Right lobe of liver (tissue), 4 donors: ENCODE results near the gene ADGRV1.

Experiments
- CTCF ChIP-seq, 4 donors: fragments of 200-600 bp in 3 of 4; fragments of 450-650 bp in 1 of 4; IDR thresholded peaks; one replicate each; pipeline versions ENCODE4 v1.5.1 to v1.8.0; 2016 to 2022; ENCODE audit warnings: antibody characterized with exemption in 4 of 4, mild to moderate bottlenecking in 2 of 4
- POLR2A ChIP-seq: fragments of 450-650 bp; IDR thresholded peaks from one replicate; pipeline ENCODE4 v1.6.1; 2017; ENCODE audit warnings: antibody characterized with exemption, mild to moderate bottlenecking
- donor health status: DM: no; HTN: no; CAD: no.
- donor health status: DM: no; HTN: no; CAD: no.
- donor health status: DM: no; HTN: yes; CAD: no.

- TF ChIP-seq CTCF (IDR thresholded peaks at IDR 0.05) = no peak
- TF ChIP-seq POLR2A = no peak
Observed at GRCh38 chr5:90510438-90510837, 48.2 kb upstream of the ADGRV1 start.
